BE2C (cell line): Measurements from ENCODE around the gene KIRREL3.

Experiments
- DNase-seq: peaks from one replicate; pipeline ENCODE4 v3.0.0-alpha.2; 2020
- H3K27me3 ChIP-seq: fragments of 250-450 bp; sonication (Bioruptor Pico); 2 replicates; pipeline ENCODE4 v1.5.1; 2020; ENCODE audit warnings: mild to moderate bottlenecking
- H3K36me3 ChIP-seq: fragments of 250-450 bp; sonication (Bioruptor Pico); 2 replicates; pipeline ENCODE4 v1.5.1; 2020; ENCODE audit warnings: mild to moderate bottlenecking
- H3K4me1 ChIP-seq: fragments of 250-450 bp; sonication (Bioruptor Pico); 2 replicates; pipeline ENCODE4 v1.5.1; 2020
- H3K4me3 ChIP-seq: 2 replicates; pipeline ENCODE4 v1.5.1; 2011; ENCODE audit warnings: low read depth, low read length
- H3K9me3 ChIP-seq: fragments of 250-450 bp; sonication (Bioruptor Pico); 2 replicates; pipeline ENCODE4 v1.5.1; 2020
- CTCF ChIP-seq: IDR thresholded peaks from 2 replicates; pipeline ENCODE4 v1.5.1; 2012; ENCODE audit warnings: mild to moderate bottlenecking, low read depth, low read length

KIRREL3 gene

GRCh38 chr11:126683766-126684728 is 316.5 kb downstream of the KIRREL3 start:
- no peaks in the 10 kb centered on the region for H3K36me3 ChIP-seq
- no peak for TF ChIP-seq CTCF
- no peak overlapping the region for H3K4me3 ChIP-seq
- H3K27me3 ChIP-seq: peaks cover 33% of the 10 kb centered on the region
- H3K4me1 ChIP-seq: no peaks in the 10 kb centered on the region
- H3K9me3 ChIP-seq: no peaks in the 10 kb centered on the region
- no peak for DNase-seq

DNA sequence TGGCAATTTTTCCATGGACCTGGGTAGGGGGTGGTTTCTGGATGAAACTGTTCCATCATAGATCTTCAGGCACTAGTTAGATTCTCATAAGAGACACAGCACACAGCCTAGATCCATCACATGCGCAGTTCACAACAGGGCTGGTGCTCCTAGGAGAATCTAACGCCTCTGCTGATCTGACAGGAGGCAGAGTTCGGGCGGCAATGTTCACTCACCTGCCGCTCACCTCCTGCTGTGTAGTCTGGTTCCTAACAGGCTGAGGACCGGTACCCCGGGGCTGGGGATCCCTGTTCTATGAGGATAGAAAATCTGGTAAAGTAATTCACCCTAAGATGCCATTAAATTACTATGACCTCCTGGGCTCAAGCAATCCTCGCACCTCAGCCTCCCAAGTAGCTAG is 318.0 kb downstream of the KIRREL3 start:
- Histone ChIP-seq H3K36me3 (no peaks in the 10 kb centered on the region), H3K27me3 (peaks cover 33% of the 10 kb centered on the region), H3K4me3 (no peak overlapping the region), H3K9me3 (no peaks in the 10 kb centered on the region), H3K4me1 (no peaks in the 10 kb centered on the region)
- no peak for DNase-seq
- no peak for TF ChIP-seq CTCF

DNA sequence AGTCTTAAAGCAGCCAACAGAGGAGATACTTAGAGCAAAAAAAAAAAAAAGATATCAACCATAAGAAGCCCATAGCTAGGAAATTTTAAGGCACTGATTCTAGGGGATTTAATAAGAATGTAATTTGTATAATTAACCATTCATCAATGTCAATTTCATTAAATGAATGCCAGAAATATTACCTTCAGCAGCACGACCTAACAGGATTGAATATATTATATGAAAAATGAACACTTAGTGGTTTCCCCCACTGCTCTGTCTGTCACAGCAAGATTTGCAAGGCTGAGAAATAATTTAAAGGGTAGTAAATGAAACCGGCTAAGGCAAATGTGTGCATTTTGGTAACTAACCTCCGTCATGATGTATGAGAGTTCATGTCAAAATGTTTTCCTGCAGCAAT is 319.9 kb downstream of the KIRREL3 start:
- H3K4me3 ChIP-seq: no peak overlapping the region
- H3K27me3 ChIP-seq: peaks cover 31% of the 10 kb centered on the region
- DNase-seq: no peak
- TF ChIP-seq CTCF: no peak
- no peaks in the 10 kb centered on the region for H3K9me3 ChIP-seq
- no peaks in the 10 kb centered on the region for H3K36me3 ChIP-seq
- no peaks in the 10 kb centered on the region for H3K4me1 ChIP-seq

DNA sequence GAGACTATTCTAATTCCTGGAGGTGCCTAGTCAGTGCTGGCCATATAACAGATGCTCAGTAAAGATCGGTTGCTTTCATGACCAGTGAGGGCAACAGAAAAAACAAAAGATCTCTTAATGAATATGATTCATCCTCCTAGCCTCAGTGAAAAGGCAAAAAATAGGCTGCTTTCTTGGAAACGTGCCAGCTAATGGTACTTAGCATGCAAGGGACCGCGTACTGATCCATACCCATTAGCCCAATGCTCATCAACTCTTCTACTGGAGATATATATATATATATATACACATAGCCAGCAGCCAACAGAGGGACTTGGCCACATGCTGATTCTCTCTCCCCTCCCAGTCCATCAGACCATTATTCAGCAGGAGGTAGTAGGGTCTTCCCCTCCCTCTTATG is 320.4 kb downstream of the KIRREL3 start:
- Histone ChIP-seq H3K4me3 (no peak overlapping the region), H3K9me3 (no peaks in the 10 kb centered on the region), H3K36me3 (no peaks in the 10 kb centered on the region), H3K4me1 (no peaks in the 10 kb centered on the region), H3K27me3 (peaks cover 25% of the 10 kb centered on the region)
- DNase-seq: no peak
- TF ChIP-seq CTCF: no peak

DNA sequence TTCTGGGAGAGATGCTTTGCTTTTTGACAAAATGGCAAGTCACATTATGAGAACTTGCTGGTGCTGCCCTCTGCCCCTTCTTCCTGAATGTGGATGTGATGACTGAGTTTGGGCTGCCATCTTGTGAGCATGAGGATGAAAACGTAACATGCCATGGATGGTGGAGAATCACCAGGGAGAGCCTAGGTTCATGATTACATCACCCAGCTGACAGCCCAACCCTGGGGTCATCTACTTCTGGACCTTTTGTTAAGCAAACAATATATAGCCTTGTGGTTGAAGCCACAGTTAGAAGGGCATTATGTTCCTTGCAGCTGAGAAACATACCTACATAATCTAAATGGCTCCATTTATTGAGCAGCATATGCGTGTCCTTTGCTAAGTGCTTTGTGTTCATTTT is 321.5 kb downstream of the KIRREL3 start:
- Histone ChIP-seq H3K4me3 (no peak overlapping the region), H3K9me3 (no peaks in the 10 kb centered on the region), H3K27me3 (peaks cover 18% of the 10 kb centered on the region), H3K4me1 (no peaks in the 10 kb centered on the region), H3K36me3 (no peaks in the 10 kb centered on the region)
- no peak for TF ChIP-seq CTCF
- no peak for DNase-seq

- no peaks in the 10 kb centered on the region for H3K36me3 ChIP-seq
- no peak overlapping the region for H3K4me3 ChIP-seq
- H3K9me3 ChIP-seq: no peaks in the 10 kb centered on the region
- no peaks in the 10 kb centered on the region for H3K4me1 ChIP-seq
- TF ChIP-seq CTCF: no peak
- no peak for DNase-seq
- peaks cover 19% of the 10 kb centered on the region for H3K27me3 ChIP-seq
Observed at GRCh38 chr11:126676536-126676935, 324.0 kb downstream of the KIRREL3 start.
